ENCODE results near the gene KIF5A. TPM values are rescaled to one million over a fixed set of nuclear protein-coding genes. Genes with fewer than 3 reads are reported as not detected.

Gene KIF5A
- total and polyA plus RNA-seq, 2 of the 13 experiments (the other 11 are each of a cell fraction or from before 2014, with no cell fraction given) = 1.6 to 11.9 TPM

- Histone ChIP-seq H3K36me3 (replicated peaks in 1 of 2; ENCODE audit: control insufficient read depth in 1 of 2, insufficient read depth in 2 of 2, low read length in 2 of 2) (0 out of 5 replicates have a peak, but pooled peaks cover 0 to 3% of the 10 kb centered on the region in 2 experiments), H3K9ac (ENCODE audit: insufficient read depth, low read depth, low read length) (peak within 1 kb of the TSS; percentile 95), H4K20me1 (ENCODE audit: insufficient read depth, low read length) (no peaks in the 10 kb centered on the region), H3K27me3 (ENCODE audit: control insufficient read depth in 1 of 2, insufficient read depth in 2 of 2, low read length in 2 of 2) (peaks cover 0 to 27% of the 10 kb centered on the region in 2 experiments; a peak in 2 of 5 replicates), H3K27ac (ENCODE audit: extremely low read length, insufficient read depth, low read length) (peak within 1 kb of the TSS; percentile 56), H3K4me1 (ENCODE audit: insufficient read depth, low read length) (peaks cover 57% of the 10 kb centered on the region), H3K4me3 (replicated peaks in 1 of 3; ENCODE audit: insufficient read depth in 1 of 3, low read depth in 2 of 3, low read length in 3 of 3) (peak within 1 kb of the TSS; percentile 87 to 96 (median 91)), H3K79me2 (ENCODE audit: insufficient read depth, low read length) (peaks cover 20% of the 10 kb centered on the region), H2AFZ (ENCODE audit: low read length) (peak within 1 kb of the TSS; percentile 95), H3K4me2 (ENCODE audit: low read depth, low read length) (peak within 1 kb of the TSS; percentile 94), H3K9me3 (ENCODE audit: low read length) (no peaks in the 10 kb centered on the region)
- in situ Hi-C loops (cut with HindIII; ENCODE audit: extremely low pct_ligation_motif_present, low pct_unique_long_range_greater_than_20kb) = no loop called here
- FAIRE-seq = peak; percentile 98
- intact Hi-C loops (cut with micrococcal nuclease; ENCODE audit: unreplicated experiment) = loop anchor here (1.0 kb wide), 2 partner anchors 24 to 30 kb away; partner anchors contain the start of gene MBD6
- DNase-seq (ENCODE audit: low spot score) = peak; percentile 94
- ChIA-PET CTCF (ENCODE audit: low intra/inter-chr PET ratio, low total read pairs) (interaction anchor here (1.1 kb wide), 1 partner anchor 37 kb away, joined by 3 read pairs; no protein-coding TSS in a partner anchor), POLR2A (interaction anchor here (0.6 to 2.7 kb wide), 17 partner anchors 9 to 189 kb away, joined by 3 to 35 read pairs (median 5); partner anchors contain the start of genes ARHGEF25, B4GALNT1, DDIT3 and DTX3)
- TSS peak; percentile 75 for BruUV-seq (replicated peaks)
- under 1% methylated on average over 22 of the region's 56 CpGs for WGBS (ENCODE audit: low lambda C conversion rate)
- peak; percentile 96 for ATAC-seq
- TF ChIP-seq ZBTB43 (CRISPR knock-in tag; conservative IDR thresholded peaks at IDR 0.05) = no peak
- TF ChIP-seq ZNF570 (CRISPR knock-in tag; IDR thresholded peaks at IDR 0.05; ENCODE audit: borderline replicate concordance) = no peak
- no peak for TF ChIP-seq CBX5 (CRISPR knock-in tag; IDR thresholded peaks at IDR 0.05; ENCODE audit: borderline replicate concordance)
- no peak for TF ChIP-seq SIX4 (CRISPR knock-in tag; IDR thresholded peaks at IDR 0.05)
- TF ChIP-seq, protein P1, sequence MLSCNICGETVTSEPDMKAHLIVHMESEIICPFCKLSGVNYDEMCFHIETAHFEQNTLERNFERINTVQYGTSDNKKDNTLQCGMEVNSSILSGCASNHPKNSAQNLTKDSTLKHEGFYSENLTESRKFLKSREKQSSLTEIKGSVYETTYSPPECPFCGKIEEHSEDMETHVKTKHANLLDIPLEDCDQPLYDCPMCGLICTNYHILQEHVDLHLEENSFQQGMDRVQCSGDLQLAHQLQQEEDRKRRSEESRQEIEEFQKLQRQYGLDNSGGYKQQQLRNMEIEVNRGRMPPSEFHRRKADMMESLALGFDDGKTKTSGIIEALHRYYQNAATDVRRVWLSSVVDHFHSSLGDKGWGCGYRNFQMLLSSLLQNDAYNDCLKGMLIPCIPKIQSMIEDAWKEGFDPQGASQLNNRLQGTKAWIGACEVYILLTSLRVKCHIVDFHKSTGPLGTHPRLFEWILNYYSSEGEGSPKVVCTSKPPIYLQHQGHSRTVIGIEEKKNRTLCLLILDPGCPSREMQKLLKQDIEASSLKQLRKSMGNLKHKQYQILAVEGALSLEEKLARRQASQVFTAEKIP (CRISPR knock-in tag; IDR thresholded peaks at IDR 0.05; ENCODE audit: borderline replicate concordance) = no peak
- no peak for TF ChIP-seq LBX2 (CRISPR knock-in tag; IDR thresholded peaks at IDR 0.05; ENCODE audit: borderline replicate concordance)
- no peak for TF ChIP-seq KDM4B (CRISPR knock-in tag; IDR thresholded peaks at IDR 0.05)
- 0 out of 2 replicates have a peak, but pooled peaks have one; percentile 53 for TF ChIP-seq ZNF879 (CRISPR knock-in tag; IDR thresholded peaks at IDR 0.05)
- TF ChIP-seq TAF1 (CRISPR knock-in tag; IDR thresholded peaks at IDR 0.05) = peak; percentile 64; the same call in 1 of the 2 replicates
- TF ChIP-seq SRY (CRISPR knock-in tag; IDR thresholded peaks at IDR 0.05) = no peak
- TF ChIP-seq ZZZ3 (CRISPR knock-in tag; IDR thresholded peaks at IDR 0.05; ENCODE audit: borderline replicate concordance) = peak; percentile 71; the same call in 1 of the 2 replicates
- TF ChIP-seq AGO1 (IDR thresholded peaks at IDR 0.05; ENCODE audit: low read depth, low read length, poor library complexity, severe bottlenecking) = no peak
- TF ChIP-seq ZNF432 (CRISPR knock-in tag; IDR thresholded peaks at IDR 0.05; ENCODE audit: borderline replicate concordance) = no peak
- peak; percentile 17; the same call in 1 of the 2 replicates for TF ChIP-seq ZBTB7B (CRISPR knock-in tag; IDR thresholded peaks at IDR 0.05)
- TF ChIP-seq SP140L (CRISPR knock-in tag; IDR thresholded peaks at IDR 0.05; ENCODE audit: borderline replicate concordance) = no peak
- peak; percentile 43; the same call in 1 of the 2 replicates for TF ChIP-seq ZNF749 (CRISPR knock-in tag; IDR thresholded peaks at IDR 0.05; ENCODE audit: borderline replicate concordance)
- 0 out of 2 replicates have a peak, but pooled peaks have one; percentile 7 for TF ChIP-seq ZNF350 (CRISPR knock-in tag; IDR thresholded peaks at IDR 0.05; ENCODE audit: borderline replicate concordance, low read depth)
- no peak for TF ChIP-seq PHB2 (IDR thresholded peaks at IDR 0.05; ENCODE audit: partially characterized antibody)
- TF ChIP-seq, protein P2, sequence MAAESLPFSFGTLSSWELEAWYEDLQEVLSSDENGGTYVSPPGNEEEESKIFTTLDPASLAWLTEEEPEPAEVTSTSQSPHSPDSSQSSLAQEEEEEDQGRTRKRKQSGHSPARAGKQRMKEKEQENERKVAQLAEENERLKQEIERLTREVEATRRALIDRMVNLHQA (CRISPR knock-in tag; IDR thresholded peaks at IDR 0.05) = no peak
Measured at GRCh38 chr12:57546438-57547287, 3.2 kb upstream of the KIF5A start, which contains the start of gene DCTN2. TSS of gene DCTN2 (minus strand) at chr12:57547192. CDS start at chr12:57547063, 129 bp downstream.
